ENCODE results near the gene CD93.

The CD93 gene

DNA sequence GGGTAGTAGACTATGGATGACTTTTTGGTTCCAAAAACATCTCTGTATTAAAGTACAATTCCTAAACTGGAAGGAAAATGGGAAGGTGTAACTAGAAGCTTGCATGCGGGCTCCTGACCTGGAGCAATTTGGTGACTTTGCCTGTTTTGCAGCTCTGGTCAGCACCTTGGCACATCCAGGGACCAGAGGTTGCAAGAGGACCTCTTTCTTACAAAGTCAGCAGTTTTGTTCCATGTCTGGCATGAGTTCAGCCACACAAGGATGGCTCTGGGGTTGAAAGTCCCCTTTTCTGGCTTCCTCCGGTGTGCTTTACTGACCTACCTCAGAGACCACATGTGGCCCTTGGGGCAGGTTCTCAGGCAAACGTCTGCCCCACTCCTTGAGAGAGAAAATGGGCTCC lies 22.7 kb upstream of the CD93 start:
- in situ Hi-C loops (cut with HindIII; ENCODE audit: low sequenced_read_pairs), result no loop called here
- H3K4me3 ChIP-seq (ENCODE audit: low read depth, low read length), result no peak overlapping the region
- TF ChIP-seq, protein P1, sequence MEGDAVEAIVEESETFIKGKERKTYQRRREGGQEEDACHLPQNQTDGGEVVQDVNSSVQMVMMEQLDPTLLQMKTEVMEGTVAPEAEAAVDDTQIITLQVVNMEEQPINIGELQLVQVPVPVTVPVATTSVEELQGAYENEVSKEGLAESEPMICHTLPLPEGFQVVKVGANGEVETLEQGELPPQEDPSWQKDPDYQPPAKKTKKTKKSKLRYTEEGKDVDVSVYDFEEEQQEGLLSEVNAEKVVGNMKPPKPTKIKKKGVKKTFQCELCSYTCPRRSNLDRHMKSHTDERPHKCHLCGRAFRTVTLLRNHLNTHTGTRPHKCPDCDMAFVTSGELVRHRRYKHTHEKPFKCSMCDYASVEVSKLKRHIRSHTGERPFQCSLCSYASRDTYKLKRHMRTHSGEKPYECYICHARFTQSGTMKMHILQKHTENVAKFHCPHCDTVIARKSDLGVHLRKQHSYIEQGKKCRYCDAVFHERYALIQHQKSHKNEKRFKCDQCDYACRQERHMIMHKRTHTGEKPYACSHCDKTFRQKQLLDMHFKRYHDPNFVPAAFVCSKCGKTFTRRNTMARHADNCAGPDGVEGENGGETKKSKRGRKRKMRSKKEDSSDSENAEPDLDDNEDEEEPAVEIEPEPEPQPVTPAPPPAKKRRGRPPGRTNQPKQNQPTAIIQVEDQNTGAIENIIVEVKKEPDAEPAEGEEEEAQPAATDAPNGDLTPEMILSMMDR (IDR thresholded peaks at IDR 0.05; ENCODE audit: low read depth, low read length, missing control alignments), result no peak
- no peak for DNase-seq (ENCODE audit: low read depth)

DNA sequence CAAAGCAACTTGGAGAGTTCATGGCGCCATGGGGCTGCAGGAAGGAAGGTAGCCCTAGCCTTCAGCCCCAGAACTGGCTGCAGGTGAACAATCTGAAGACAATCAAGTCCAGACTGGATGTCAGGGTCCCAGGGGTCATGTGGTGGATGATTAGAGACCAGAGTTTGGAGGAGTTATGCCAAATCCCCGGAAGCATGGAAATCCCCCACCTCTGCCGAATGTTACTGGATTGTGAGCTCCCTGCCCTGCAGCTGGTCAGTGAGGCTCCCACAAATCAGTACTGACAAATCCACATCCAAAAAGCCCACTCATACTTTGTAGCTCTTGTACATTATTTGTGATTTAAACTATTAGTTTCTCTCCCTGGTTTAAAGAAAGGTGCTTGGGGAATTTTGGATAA lies 21.3 kb upstream of the CD93 start:
- no peak for DNase-seq (ENCODE audit: low read depth)
- in situ Hi-C loops (cut with HindIII; ENCODE audit: low sequenced_read_pairs), result no loop called here
- TF ChIP-seq, protein P1 (IDR thresholded peaks at IDR 0.05; ENCODE audit: low read depth, low read length, missing control alignments), result no peak
- no peak overlapping the region for H3K4me3 ChIP-seq (ENCODE audit: low read depth, low read length)

DNA sequence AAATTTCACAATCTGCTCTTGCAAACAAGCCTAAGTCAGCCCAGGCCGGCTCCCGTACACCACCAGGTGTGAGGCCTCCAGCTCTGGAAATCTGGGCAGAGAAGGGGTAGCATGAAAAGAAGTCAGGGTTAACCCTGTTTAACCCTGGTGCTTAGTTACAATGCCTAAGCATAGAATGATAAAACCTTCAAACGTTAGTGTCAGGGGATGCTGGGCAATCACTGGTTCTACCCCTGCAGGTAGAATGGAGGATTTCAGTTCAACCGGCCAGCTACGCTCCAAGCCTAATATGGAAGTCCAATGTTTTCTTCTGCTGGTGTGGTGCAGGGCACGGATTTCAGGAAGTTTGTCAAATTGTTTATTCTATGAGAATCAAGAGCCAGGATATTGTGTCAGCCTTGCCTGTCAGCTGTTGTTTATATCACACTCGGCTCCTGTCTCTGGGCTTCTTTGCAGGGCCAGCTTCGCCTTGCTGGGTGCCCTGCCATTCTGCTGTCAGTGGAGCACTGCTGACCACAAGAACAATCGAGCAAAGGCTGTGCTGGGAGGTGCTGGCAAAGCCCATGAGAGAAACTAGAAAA lies 20.2 kb upstream of the CD93 start:
- H3K4me3 ChIP-seq (ENCODE audit: low read depth, low read length), result no peak overlapping the region
- no peak for DNase-seq (ENCODE audit: low read depth)
- in situ Hi-C loops (cut with HindIII; ENCODE audit: low sequenced_read_pairs), result no loop called here
- TF ChIP-seq, protein P1 (IDR thresholded peaks at IDR 0.05; ENCODE audit: low read depth, low read length, missing control alignments), result no peak

DNA sequence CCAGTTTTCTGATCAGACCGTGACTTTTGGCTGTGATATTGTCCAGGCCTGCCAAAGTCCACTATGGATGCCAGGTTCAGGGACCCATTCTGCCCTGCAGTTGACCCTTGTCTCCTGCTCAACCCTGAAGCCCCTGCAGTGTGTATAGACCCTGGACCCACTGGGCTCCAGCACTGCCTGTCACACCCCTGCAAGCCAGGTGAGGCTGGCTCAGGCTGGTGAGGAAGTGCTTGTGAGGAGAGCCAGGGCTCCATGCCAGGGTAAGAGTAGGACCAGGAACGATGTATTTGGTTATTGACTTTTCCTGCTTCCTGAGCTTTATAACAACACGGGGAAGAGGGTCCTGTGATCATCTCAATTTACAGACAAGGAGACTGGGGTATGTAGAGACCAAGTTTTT lies 19.1 kb upstream of the CD93 start:
- TF ChIP-seq, protein P1 (IDR thresholded peaks at IDR 0.05; ENCODE audit: low read depth, low read length, missing control alignments), result no peak
- no peak for DNase-seq (ENCODE audit: low read depth)
- H3K4me3 ChIP-seq (ENCODE audit: low read depth, low read length), result no peak overlapping the region
- in situ Hi-C loops (cut with HindIII; ENCODE audit: low sequenced_read_pairs), result no loop called here

DNA sequence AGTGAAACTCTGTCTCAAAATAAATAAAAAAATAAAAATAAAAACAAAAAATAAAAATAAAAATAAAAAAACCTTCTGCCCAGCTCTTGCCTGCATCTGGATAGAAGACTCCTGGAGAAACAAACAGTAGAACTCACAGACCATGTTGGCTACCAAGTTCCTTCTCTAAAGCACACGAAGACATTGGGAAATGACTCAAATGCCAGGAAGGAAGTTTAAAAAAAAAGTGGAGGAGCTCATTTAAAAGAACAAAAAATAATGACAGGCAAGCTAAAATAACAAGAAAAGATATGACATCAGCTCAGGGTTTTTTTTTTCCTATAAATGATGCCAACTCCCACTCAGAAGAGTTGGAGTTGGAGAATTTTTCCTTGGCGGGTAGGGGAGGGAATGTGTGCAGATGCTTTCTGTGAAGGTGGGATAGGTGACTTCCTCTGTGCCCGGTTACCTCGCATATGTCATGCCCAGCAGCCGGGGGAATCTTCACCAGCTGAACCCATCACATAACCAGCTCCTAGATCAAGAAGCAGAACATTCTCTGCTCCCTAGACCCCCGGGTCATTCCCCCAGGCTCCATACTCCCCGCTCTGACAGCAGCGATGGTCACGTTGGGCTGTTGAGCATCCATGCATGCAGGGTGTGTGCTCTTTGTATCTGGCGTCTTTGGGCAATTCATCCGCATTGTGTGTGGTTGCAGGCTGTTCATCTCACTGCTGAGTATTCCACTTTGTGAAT lies 17.3 kb upstream of the CD93 start:
- TF ChIP-seq, protein P1 (IDR thresholded peaks at IDR 0.05; ENCODE audit: low read depth, low read length, missing control alignments), result no peak
- H3K4me3 ChIP-seq (ENCODE audit: low read depth, low read length), result no peak overlapping the region
- in situ Hi-C loops (cut with HindIII; ENCODE audit: low sequenced_read_pairs), result no loop called here
- no peak for DNase-seq (ENCODE audit: low read depth)

DNA sequence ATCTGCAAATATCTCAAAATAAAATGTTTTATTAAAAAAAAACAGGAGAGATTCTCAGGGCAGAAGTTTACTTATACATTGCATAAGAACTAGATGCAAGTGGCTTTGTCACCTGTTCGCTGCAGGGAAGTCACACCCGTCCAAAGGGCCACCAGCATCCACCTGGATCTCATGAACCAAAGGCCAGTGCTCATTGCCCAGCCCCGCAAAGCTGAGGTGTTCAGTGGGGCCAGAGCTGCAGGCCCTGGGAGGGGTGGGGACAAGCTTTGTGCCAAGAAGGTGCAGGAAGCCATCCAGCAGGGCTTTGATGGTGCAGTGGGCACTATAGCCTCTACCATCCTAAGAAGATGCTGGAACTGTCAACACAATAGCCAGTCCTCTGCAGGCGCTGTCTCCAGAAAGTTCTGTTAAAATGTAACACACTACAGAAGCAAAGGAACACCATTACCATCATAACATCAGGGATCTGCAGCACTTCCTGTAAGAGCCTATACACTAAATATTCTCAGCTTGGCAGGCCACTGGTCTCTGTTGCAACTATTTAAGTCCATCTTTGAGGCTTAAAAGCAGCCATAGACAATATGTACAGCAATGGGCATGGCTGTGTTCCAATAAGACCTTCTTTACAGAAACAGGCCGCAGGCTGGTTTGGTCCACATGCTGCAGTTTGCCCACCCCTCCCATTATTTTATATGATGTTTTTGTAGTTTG lies 15.7 kb upstream of the CD93 start:
- no peak overlapping the region for H3K4me3 ChIP-seq (ENCODE audit: low read depth, low read length)
- TF ChIP-seq, protein P1 (IDR thresholded peaks at IDR 0.05; ENCODE audit: low read depth, low read length, missing control alignments), result no peak
- no peak for DNase-seq (ENCODE audit: low read depth)
- in situ Hi-C loops (cut with HindIII; ENCODE audit: low sequenced_read_pairs), result no loop called here
